Keratinocyte (primary cell): ENCODE measurements around the gene FAM53B. TPM values are rescaled to one million over a fixed set of nuclear protein-coding genes. Genes with fewer than 3 reads are reported as not detected.

Experiments
- DNase-seq: peaks from one replicate; pipeline ENCODE4 v3.0.0-alpha.2; 2011; ENCODE audit warnings: low read depth, missing footprints, low spot score
- FAIRE-seq: peaks from 2 replicates; lab custom pipeline; 2011; peaks lifted over from hg19 to GRCh38; lab: Jason Lieb, UNC
- H2AFZ ChIP-seq: 2 replicates; pipeline ENCODE4 v1.6.0; 2012; ENCODE audit warnings: low read length, control low read depth, inconsistent platforms; ENCODE audit not compliant: control insufficient read depth
- H3K27ac ChIP-seq: 2 replicates; pipeline ENCODE4 v1.5.1; 2011; ENCODE audit warnings: low read length; ENCODE audit not compliant: control insufficient read depth, insufficient read depth
- H3K27me3 ChIP-seq: 3 replicates; pipeline ENCODE4 v1.6.0; 2011; ENCODE audit warnings: low read length; ENCODE audit not compliant: control insufficient read depth, insufficient read depth; ENCODE audit errors: extremely low read depth
- H3K36me3 ChIP-seq, 2 experiments: 2 replicates in 1 of 2; 3 replicates in 1 of 2; pipeline ENCODE4 v1.5.1; 2011; ENCODE audit warnings: low read length in 2 of 2, mild to moderate bottlenecking in 1 of 2; ENCODE audit not compliant: control insufficient read depth in 2 of 2, insufficient read depth in 2 of 2; ENCODE audit errors: extremely low read depth in 1 of 2
- H3K4me1 ChIP-seq: 3 replicates; pipeline ENCODE4 v1.5.1; 2011; ENCODE audit warnings: low read length; ENCODE audit not compliant: control insufficient read depth, insufficient read depth; ENCODE audit errors: extremely low read depth
- H3K4me2 ChIP-seq: 3 replicates; pipeline ENCODE4 v1.6.0; 2011; ENCODE audit warnings: low read depth, low read length; ENCODE audit not compliant: control insufficient read depth, insufficient read depth; ENCODE audit errors: extremely low read depth
- H3K4me3 ChIP-seq, 3 experiments: fragments of 200-600 bp in 1 of 3; sonication (generic) in 1 of 3; 2 replicates in 2 of 3; 3 replicates in 1 of 3; pipeline ENCODE4 v1.5.1; 2011 to 2016; ENCODE audit warnings: low read length in 3 of 3, mild to moderate bottlenecking in 3 of 3, control low read depth in 2 of 3, inconsistent platforms in 1 of 3, low read depth in 1 of 3, mixed read lengths in 1 of 3, mixed run types in 1 of 3, moderate library complexity in 1 of 3; ENCODE audit not compliant: control insufficient read depth in 2 of 3, insufficient read depth in 2 of 3; ENCODE audit errors: extremely low read depth in 1 of 3
- H3K79me2 ChIP-seq: 2 replicates; pipeline ENCODE4 v1.6.0; 2012; ENCODE audit warnings: low read length; ENCODE audit not compliant: control insufficient read depth, insufficient read depth
- H3K9ac ChIP-seq: 3 replicates; pipeline ENCODE4 v1.6.0; 2011; ENCODE audit warnings: low read length; ENCODE audit not compliant: control insufficient read depth, insufficient read depth; ENCODE audit errors: extremely low read depth
- H3K9me1 ChIP-seq: 3 replicates; pipeline ENCODE4 v1.6.0; 2011; ENCODE audit warnings: low read length; ENCODE audit not compliant: control insufficient read depth, insufficient read depth; ENCODE audit errors: extremely low read depth
- H3K9me3 ChIP-seq: 2 replicates; pipeline ENCODE4 v1.5.1; 2012; ENCODE audit warnings: low read depth, low read length; ENCODE audit not compliant: control insufficient read depth
- H4K20me1 ChIP-seq: 3 replicates; pipeline ENCODE4 v1.6.0; 2011; ENCODE audit warnings: low read length; ENCODE audit not compliant: control insufficient read depth, insufficient read depth; ENCODE audit errors: extremely low read depth
- CTCF ChIP-seq, 3 experiments: IDR thresholded peaks in 1 of 3; conservative IDR thresholded peaks in 1 of 3; optimal IDR thresholded peaks in 1 of 3; 2 replicates in 2 of 3; 3 replicates in 1 of 3; pipeline versions ENCODE3 to v1.5.1; 2011; ENCODE audit warnings: low read length in 3 of 3, mild to moderate bottlenecking in 3 of 3, moderate library complexity in 2 of 3, control low read depth in 1 of 3, inconsistent platforms in 1 of 3; ENCODE audit not compliant: insufficient read depth in 2 of 3; ENCODE audit errors: extremely low read depth in 1 of 3
- EZH2 ChIP-seq: IDR thresholded peaks from one replicate; pipeline ENCODE4 v1.6.1; 2012; ENCODE audit warnings: inconsistent platforms, mild to moderate bottlenecking, low read length, moderate library complexity
- dilution Hi-C: fragments of 300-500 bp; cut with MboI; formaldehyde crosslinking; loops from one replicate; pipeline ENCODE4 v1.7.0; 2020; ENCODE audit warnings: low sequenced_read_pairs; ENCODE audit not compliant: extremely low pct_ligation_motif_present
- polyA plus RNA-seq, 5 experiments: library from polyadenylated mRNA; depleted of rRNA in 3 of 5; stranded (reverse) in 3 of 5; stranded (forward) in 1 of 5; unstranded in 1 of 5; fragments of >200 nt; gene quantifications; 1 replicate in 1 of 5; 2 replicates in 3 of 5; 3 replicates in 1 of 5; pipeline versions ENCODE4 v1.2.1 to v1.2.3, GENCODE V29; 2011 to 2012; ENCODE audit warnings: missing spikeins in 2 of 5, low read depth in 1 of 5, low replicate concordance in 1 of 5

The FAM53B gene
- polyA plus RNA-seq, 1 donor (not counting 4 experiments of a cell fraction or from before 2014, with no cell fraction given): 8.6 TPM

DNA sequence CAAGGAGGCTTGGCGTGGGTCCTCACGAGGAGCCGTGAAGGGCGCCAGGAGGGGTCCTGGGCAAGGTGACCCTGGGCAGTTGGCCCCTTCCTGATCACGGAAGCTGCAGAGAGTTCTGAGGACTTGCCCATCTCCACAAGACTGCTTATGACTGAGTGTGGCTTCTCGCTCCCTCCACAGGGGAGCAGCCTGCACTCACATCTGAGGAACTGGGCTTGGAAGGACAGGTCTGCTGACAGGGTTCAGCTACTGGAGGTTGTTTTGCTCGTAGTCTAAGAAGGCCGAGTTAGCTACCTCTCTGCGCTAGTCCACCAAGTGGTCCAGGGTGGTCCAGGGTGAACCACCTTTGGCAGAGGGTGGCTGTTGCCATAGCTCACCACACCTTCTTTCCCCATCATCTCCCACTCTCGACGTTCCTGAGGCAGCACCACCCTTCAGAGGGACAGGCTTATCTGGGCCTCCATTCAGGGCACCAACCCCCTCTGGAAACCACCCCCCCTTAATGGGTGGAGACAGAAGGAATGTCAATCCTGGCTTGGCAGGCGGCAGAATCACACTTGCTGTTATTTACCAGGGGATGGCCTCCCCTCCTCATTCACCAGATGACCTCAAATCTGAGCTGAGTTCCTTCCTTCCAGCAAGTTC, 38.2 kb downstream of the FAM53B start:
- dilution Hi-C loops: no loop called here
- Histone ChIP-seq H3K36me3 (peaks cover 19 to 33% of the 10 kb centered on the region in 2 experiments), H3K9me3 (no peaks in the 10 kb centered on the region), H3K9me1 (no peaks in the 10 kb centered on the region), H3K4me3 (no peak overlapping the region), H3K4me2 (no peak overlapping the region), H3K9ac (no peak overlapping the region), H3K79me2 (peaks cover 13% of the 10 kb centered on the region), H3K4me1 (peaks cover 13% of the 10 kb centered on the region), H4K20me1 (no peaks in the 10 kb centered on the region), H2AFZ (no peak overlapping the region), H3K27me3 (no peaks in the 10 kb centered on the region), H3K27ac (no peak overlapping the region)
- DNase-seq: no peak
- no peak for FAIRE-seq
- TF ChIP-seq EZH2 (no peak), CTCF (optimal IDR thresholded peaks at IDR 0.05 in 1 of 3, IDR thresholded peaks at IDR 0.05 in 1 of 3, conservative IDR thresholded peaks at IDR 0.05 in 1 of 3; ENCODE audit: extremely low read depth in 1 of 3, insufficient read depth in 2 of 3, low read length in 3 of 3) (peak in 1 of 3 experiments; percentile 29)

DNA sequence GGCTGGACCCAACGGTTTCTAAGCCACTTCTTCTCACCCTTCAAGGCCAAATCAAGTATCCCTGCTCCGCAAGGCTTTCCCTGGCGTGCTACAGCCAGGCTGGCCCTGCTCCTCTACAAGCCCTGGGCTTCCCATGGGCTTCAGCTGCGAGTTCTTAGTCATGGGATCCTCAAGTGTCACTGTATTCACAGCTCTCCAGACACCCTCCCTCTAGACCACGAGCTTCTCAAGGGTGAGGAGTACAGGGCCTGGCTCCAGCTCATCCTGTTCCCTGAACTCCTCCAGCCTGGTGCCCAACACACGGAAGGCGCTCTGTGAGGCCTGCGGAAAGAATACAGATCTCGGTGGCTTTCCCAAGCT, 38.8 kb downstream of the FAM53B start:
- Histone ChIP-seq H3K4me3 (no peak overlapping the region), H3K4me1 (peaks cover 13% of the 10 kb centered on the region), H3K27ac (no peak overlapping the region), H3K9me1 (no peaks in the 10 kb centered on the region), H3K4me2 (no peak overlapping the region), H3K27me3 (no peaks in the 10 kb centered on the region), H2AFZ (no peak overlapping the region), H4K20me1 (no peaks in the 10 kb centered on the region), H3K9me3 (no peaks in the 10 kb centered on the region), H3K79me2 (peaks cover 13% of the 10 kb centered on the region), H3K9ac (no peak overlapping the region), H3K36me3 (peaks cover 19 to 33% of the 10 kb centered on the region in 2 experiments)
- no peak for TF ChIP-seq CTCF (optimal IDR thresholded peaks at IDR 0.05 in 1 of 3, IDR thresholded peaks at IDR 0.05 in 1 of 3, conservative IDR thresholded peaks at IDR 0.05 in 1 of 3; ENCODE audit: extremely low read depth in 1 of 3, insufficient read depth in 2 of 3, low read length in 3 of 3)
- TF ChIP-seq EZH2: no peak
- no peak for FAIRE-seq
- dilution Hi-C loops: no loop called here
- no peak for DNase-seq
